HL-60 (cell line): ENCODE measurements around the gene RRP1.

Source experiments
- DNase-seq, 2 experiments: peaks; one replicate each; pipeline ENCODE4 v3.0.0-alpha.2; 2010 to 2020; ENCODE audit warnings: low read depth in 1 of 2, low spot score in 1 of 2
- H3K27ac ChIP-seq: fragments of 250-450 bp; sonication (Bioruptor Pico); replicated peaks from 2 replicates; pipeline ENCODE4 v1.5.1; 2020; ENCODE audit warnings: mild to moderate bottlenecking, moderate library complexity
- H3K27me3 ChIP-seq: fragments of 250-450 bp; sonication (Bioruptor Pico); 2 replicates; pipeline ENCODE4 v1.5.1; 2021; ENCODE audit warnings: mild to moderate bottlenecking, moderate library complexity; ENCODE audit not compliant: insufficient read depth, poor library complexity, severe bottlenecking
- H3K4me3 ChIP-seq: replicated peaks from 2 replicates; pipeline ENCODE4 v1.5.1; 2011; ENCODE audit warnings: mild to moderate bottlenecking, control low read depth, low read length; ENCODE audit not compliant: insufficient read depth
- GABPA ChIP-seq: IDR thresholded peaks from 2 replicates; pipeline ENCODE4 v1.6.1; 2012; ENCODE audit warnings: low read depth
- POLR2AphosphoS5 ChIP-seq: IDR thresholded peaks from 2 replicates; pipeline ENCODE4 v1.6.1; 2012; ENCODE audit warnings: low read depth
- REST ChIP-seq: IDR thresholded peaks from 2 replicates; pipeline ENCODE4 v1.6.1; 2012; ENCODE audit warnings: low read depth; ENCODE audit not compliant: insufficient replicate concordance
- SPI1 ChIP-seq: IDR thresholded peaks from 2 replicates; pipeline ENCODE4 v1.6.1; 2012; ENCODE audit warnings: low read depth, mild to moderate bottlenecking, borderline replicate concordance
- TF ChIP-seq, protein P1 (sequence below): IDR thresholded peaks from one replicate; pipeline ENCODE4 v1.5.1; 2011; ENCODE audit warnings: low read length, control low read depth, inconsistent platforms; ENCODE audit not compliant: insufficient read depth

Gene RRP1

DNA sequence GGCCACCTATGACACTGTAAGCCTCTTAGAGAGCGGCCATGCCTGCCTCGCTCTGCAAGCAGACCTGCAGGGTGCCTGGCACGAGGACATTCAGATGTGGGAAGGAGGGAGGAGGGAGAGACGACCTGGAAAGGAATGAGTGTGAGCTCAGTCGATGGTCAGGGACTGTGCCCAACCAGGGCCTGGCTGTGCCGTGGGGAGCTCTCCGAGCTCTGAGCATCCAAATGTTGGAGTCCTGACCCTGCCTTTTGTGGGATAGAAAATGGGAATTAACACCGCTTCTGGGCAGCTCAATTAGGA lies 20.6 kb upstream of the RRP1 start:
- no peaks in the 10 kb centered on the region for H3K27me3 ChIP-seq
- DNase-seq: no peak
- TF ChIP-seq, protein P1, sequence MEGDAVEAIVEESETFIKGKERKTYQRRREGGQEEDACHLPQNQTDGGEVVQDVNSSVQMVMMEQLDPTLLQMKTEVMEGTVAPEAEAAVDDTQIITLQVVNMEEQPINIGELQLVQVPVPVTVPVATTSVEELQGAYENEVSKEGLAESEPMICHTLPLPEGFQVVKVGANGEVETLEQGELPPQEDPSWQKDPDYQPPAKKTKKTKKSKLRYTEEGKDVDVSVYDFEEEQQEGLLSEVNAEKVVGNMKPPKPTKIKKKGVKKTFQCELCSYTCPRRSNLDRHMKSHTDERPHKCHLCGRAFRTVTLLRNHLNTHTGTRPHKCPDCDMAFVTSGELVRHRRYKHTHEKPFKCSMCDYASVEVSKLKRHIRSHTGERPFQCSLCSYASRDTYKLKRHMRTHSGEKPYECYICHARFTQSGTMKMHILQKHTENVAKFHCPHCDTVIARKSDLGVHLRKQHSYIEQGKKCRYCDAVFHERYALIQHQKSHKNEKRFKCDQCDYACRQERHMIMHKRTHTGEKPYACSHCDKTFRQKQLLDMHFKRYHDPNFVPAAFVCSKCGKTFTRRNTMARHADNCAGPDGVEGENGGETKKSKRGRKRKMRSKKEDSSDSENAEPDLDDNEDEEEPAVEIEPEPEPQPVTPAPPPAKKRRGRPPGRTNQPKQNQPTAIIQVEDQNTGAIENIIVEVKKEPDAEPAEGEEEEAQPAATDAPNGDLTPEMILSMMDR: no peak
- TF ChIP-seq REST (no peak), SPI1 (no peak), POLR2AphosphoS5 (no peak), GABPA (no peak)
- no peak overlapping the region for H3K4me3 ChIP-seq
- H3K27ac ChIP-seq: no peak overlapping the region

DNA sequence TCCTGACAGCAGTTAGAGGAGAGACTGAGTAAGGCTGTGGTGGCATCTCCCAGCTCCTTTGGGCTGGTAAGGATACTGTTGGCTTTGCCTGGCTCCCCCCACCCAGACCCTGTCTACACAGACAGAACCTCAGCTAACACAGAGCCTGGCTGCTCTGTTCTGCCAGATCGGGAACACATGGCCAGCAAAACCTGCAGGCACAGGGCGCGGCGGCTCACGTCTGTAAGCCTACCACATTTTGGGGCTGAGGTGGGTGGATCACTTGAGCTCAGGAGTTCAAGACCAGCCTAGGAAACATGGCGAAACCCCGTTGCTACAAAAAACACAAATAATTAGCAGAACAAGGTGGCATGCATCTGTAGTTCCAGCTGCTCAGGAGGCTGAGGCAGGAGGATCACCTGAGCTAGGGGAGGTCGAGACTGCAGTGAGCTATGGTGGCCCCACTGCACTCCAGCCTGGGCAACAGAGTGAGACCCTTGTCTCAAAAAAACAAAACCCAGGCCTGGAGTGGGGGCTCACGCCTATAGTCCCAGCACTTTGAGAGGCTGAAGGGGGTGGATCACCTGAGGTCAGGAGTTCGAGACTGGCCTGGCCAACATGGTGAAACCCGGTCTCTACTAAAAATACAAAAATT lies 19.9 kb upstream of the RRP1 start:
- TF ChIP-seq, protein P1: no peak
- TF ChIP-seq SPI1: no peak
- no peak for TF ChIP-seq GABPA
- no peak for TF ChIP-seq POLR2AphosphoS5
- TF ChIP-seq REST: no peak
- Histone ChIP-seq H3K4me3 (no peak overlapping the region), H3K27me3 (no peaks in the 10 kb centered on the region), H3K27ac (no peak overlapping the region)
- no peak for DNase-seq

DNA sequence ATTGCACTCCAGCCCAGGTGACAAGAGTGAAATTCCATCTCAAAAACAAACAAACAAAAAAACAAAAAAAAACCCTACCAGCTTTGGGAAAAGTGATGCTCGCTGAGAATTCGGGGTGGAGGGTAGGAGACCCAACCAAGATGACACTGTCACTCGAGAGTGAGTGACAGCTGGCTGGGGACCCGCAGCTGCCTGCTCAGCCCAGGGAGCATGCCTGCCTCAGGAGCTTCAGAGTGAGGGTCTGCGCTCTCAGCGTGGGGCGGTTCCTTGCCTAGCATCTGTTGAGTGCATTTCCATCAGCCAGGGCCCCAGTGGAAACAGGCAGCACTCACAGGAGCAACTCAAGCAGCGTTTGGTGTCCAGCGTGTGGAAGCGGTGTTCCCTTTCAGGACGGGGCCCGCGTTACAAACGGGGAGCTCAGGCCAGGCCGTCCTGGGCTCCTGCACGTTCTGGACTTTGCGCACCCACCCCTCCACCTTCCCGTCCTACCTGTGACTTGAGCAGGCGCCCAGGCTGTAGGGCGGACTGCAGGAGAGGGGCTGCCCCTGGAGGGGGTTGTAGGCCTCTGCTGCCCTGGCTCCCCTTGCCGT lies 19.2 kb upstream of the RRP1 start:
- no peaks in the 10 kb centered on the region for H3K27me3 ChIP-seq
- DNase-seq: no peak
- H3K4me3 ChIP-seq: no peak overlapping the region
- H3K27ac ChIP-seq: no peak overlapping the region
- no peak for TF ChIP-seq GABPA
- TF ChIP-seq REST: no peak
- TF ChIP-seq SPI1: no peak
- TF ChIP-seq, protein P1: no peak
- TF ChIP-seq POLR2AphosphoS5: no peak
